Stimulated activated CD8-positive, alpha-beta memory T cell treated with anti-CD3 and anti-CD28 coated beads, Interleukin-4, amount 100 ng/mL, for 1 hour (primary cell): Measurements from ENCODE around the gene SLC66A1.

Source experiments
- DNase-seq, 2 donors: peaks; one replicate each; pipeline ENCODE4 v3.0.0-alpha.2; 2020; ENCODE audit warnings: low read depth in 2 of 2, low spot score in 1 of 2

SLC66A1 gene

DNA sequence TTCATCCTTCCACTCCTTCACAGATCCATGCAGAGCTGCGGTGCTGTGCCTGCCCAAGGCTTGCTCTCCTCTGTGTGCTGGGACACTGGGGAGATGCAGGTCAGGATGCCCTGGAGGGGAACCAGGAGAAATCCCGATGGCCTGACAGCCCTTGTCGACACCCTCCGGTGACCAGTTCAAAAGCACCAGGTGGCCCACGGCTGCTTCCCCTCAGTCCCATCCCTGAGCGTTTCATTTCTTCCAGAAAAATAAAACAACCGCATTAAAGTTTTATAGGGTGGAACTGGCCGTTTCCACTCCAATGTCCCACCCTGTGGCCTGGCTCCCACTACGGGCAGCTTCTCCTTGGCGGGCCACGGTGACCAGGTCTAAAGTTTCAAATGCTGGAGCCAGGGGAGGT lies 48.3 kb downstream of the SLC66A1 start:
- DNase-seq: no peak

DNA sequence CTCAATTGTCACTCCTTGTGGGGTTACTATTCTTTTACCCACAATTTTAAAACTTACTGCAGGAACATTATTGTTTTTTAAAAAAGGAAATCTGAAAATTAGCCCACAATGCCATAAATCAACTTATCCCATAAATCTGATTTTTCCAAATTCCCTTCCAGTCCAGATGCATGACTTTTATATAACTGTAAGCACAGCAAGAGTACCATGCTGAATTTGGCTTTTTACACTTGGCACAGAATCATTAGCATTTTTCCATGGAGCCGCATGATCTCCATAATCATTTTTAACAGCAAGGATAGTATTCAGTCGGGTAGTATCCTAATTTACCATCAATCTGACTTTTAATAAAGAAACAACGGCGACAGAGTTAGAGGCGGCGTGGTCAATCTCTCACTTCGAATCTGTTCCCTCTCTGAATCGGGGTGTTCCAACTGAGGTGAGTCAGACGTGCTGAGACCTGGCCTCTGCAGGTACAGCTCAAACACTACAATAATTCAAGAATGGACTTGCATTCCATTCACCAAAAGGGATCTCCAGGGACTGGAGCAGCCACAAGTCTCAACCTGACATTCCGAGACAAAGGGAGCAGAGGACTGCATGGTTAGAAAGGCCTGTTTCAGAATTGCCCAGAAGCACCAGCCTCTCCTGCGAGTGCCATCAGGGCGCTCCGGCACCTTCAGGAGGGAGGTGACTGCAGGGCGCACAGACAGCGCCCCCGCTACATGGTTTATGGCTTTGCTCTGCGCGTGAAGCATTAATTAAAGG lies 48.9 kb downstream of the SLC66A1 start:
- DNase-seq: no peak

DNA sequence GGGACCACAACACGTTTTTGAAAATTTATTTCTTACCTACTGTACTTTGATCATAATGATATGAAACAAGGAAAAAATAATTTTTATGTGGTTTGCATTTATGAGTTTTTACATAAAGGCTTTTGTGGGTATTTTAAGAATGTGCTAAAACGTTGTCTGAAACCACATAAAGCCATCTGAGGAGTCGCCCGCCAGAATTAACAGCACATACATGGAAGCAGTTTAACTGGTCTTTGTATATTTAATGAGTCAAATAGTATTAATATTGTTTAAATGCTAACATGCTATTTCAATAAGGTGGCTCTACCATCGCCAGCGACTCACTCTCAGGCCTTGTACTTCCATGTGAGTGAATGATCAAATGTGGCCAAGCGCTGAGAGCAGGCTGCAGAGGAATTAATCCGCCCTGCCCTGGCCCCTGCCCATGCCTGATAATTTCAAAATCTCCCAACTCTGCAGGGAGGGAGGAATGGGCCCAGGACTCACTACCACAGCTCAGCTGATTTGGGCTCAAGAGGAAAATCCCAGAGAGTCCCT lies 49.6 kb downstream of the SLC66A1 start:
- no peak for DNase-seq

DNA sequence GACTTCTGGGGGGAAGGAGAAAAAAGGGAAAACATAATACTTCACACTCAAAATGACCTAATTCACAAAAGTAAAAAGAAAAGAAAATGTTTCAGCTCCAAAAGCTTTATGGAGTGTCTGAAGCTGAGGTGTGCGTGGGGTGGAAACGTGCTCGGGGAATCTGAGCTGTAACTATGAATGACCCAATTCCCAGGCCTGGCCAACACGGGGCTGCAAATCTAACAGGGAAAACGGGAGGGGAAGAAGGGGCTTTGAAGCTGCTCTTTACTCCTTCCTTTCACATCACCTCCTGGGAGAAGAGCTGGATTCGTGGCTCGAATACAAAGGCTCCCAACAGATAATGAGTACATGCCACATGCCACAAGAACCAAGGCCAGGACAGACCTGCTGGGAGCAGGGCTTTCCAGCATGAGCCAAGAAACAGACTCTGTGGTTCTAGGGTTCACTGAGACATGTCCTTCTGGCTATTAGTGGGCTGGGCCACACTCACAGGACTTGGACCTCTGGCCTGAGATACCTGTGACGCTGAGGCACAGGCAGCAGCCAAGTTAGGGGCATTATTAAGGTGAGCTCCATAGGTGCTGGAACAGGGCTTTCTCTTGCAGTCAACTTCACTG lies 51.5 kb downstream of the SLC66A1 start:
- no peak for DNase-seq

DNA sequence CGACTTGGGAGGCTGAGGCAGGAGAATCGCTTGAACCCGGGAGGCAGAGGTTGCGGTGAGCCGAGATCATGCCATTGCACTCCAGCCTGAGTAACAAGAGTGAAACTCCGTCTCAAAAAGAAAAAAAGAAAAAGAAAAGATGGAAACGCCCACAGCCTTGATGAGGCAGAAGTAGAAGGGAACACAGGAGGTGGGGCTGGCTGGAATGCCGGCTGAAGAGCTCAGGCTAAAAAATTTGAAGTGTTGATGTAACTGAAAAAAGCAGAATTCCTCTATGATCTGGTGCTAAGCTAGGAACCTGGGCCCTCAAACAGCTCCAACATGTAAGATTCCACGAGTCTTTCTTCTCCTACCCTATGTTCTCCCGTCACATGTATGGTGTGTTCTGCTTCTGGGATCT lies 53.6 kb downstream of the SLC66A1 start:
- DNase-seq: no peak

DNA sequence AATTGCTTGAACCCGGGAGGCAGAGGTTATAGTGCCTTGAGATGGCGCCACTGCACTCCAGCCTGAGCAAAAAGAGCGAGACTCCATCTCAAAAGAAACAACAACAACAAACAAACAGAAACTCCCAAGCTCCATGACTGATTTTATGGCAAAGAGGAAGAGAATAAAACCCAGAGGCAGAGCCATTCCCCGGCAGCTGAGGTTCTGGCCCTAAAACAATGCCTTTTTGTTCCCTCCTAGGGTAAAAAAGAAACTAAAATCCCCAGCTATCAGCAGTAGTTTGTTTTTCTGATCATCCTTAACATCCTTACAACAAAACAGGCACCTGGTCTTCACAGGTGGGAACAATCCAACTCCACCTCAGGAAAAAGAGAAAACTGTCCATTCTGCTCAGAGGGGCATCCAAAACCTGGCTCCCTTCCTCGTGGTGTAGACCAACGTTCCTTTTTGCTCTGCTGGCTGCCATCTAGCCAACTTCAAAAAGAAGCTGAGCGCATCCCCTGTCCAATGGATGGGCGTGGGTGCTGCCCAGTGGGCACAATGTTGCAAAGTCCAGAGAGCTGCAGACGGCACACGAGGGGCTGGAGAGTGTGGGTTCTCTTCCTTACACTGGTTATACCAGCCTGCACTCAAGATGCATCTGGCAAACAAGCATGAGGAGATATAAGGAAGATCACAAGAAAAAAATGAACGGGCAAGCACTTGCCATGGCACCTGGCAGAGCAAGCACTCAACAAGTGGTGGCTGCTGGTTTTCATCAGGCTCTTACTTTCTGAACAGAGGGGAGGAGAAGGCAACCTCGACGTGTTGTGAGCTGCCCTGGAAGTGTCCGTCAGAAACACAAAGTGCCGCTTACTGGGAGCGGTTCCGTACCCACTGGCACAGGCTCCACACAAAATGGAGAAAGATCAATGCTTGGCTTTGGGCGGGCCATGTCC lies 54.7 kb downstream of the SLC66A1 start:
- DNase-seq: no peak

DNA sequence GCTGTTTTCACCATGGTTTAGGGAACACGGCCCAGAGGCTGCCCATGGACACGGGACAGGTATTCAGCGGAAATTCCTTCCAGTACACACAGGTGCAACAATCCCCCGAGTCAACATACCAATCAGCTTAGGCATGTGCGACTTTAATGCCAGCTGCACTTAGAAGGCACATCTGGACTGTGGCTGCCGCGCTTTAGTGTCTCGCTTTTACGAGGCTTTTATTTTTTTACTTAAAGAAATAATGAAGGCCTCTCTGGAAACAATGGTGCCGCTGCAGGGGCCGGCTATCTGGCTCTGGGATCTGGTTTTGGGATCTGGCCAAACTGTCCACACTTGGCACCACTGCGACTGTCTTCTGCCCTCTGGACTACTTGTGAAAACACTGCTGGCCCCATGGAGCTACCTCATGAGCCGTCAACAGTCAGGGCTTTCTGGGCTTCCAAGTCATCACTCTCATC lies 55.5 kb downstream of the SLC66A1 start:
- DNase-seq: no peak

DNA sequence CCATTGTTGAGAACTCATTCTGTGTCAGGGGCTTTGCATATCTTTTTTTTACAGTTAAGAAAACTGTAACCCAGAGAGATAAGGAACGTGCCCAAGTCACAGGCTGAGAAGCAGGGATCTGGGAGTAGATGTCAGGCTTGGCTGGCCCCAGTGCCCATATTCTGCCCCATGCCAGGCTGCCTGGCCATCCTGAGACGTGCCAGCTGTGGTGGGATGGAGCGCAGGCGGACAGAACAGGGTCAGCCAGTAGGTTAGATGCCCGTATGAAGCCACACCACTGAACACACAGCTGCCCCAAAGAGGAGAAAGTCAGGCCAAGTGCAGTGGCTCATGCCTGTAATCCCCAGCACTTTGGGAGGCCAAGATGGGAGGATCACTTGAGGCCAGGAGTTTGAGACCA lies 55.9 kb downstream of the SLC66A1 start:
- no peak for DNase-seq

DNA sequence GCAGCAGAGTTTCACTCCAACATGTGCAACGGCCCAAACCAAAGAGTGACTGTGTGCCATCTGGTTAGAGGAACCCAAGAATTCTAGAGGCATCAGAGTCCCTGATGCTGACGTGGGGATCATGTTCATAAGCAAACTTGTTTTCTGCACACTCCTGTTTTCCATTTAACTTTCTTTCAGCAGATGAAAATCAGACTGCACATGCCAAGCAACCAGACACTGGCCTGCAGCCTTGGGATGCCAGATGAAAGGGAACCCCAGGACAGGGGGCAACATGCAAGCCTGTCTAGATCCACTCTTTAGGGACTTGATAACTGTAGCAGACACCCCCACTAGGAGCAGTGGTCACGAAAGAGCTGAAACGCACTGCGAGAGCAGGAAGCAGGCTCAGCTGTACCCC lies 56.8 kb downstream of the SLC66A1 start:
- no peak for DNase-seq

DNA sequence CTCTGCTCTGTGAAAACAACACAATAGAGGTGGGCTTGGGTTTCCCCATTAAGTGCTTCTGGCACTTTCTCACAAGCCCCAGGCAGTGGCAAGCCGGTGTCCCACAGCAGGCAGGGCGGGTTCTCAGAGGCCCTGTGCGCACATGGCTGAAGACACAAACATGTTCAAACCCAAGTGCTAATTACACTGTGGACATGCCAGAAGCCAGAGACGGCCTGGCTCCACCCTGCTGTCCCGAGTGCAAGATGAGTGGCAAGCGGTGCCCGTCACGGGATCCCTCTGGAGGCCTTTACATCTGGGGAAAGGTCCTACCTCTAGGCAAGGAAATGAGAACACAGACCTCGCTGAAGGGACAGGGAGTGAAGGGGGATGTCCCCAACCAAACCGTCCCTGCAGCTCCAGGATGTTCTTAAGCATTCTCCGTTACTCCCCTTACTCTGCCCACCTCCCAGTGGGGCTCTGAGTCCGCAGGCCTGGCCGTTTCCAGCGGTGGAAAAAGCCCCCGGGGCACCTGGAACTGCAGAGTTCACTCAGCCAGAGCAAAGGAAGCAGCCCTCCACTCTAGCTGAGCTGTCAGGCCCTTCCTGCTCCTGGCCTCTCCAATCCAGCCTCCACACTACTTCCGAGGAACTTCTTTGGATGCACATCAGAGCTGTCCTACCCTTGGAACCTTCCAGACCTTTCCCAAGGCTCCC lies 57.4 kb downstream of the SLC66A1 start:
- DNase-seq: no peak

DNA sequence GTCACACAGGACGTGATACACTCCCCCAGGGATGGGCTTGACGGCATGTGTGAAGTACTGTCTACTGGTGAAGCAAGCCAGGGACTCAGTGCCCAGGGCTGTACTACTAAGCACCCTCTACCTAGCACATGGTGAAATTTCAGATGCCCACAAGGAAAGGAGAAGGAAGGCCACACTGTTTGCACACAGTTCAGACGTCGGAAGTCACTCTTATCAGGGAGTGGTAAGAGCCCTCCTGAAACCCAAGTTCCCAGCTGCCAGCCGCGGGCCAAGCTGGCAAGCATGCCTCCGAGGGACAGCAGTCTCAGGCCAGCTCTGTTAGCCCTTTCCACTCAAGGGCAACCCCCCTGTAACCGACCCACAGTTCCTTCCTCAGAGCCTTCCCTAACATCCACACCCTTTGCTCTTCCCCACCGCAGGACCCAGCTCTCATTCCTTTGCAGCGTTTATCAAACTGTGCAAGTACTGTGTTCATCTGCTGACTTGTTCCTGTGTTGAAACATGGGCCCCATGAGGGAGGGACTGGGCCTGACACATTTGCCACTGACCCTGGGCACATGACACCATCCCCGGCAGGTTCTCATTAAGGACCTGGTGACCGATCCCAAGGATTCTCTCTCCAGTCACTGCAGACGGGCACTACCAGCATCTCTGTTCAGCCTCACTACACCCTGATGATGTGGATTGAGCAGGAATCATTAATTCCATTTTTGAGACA lies 58.5 kb downstream of the SLC66A1 start:
- DNase-seq: no peak

DNA sequence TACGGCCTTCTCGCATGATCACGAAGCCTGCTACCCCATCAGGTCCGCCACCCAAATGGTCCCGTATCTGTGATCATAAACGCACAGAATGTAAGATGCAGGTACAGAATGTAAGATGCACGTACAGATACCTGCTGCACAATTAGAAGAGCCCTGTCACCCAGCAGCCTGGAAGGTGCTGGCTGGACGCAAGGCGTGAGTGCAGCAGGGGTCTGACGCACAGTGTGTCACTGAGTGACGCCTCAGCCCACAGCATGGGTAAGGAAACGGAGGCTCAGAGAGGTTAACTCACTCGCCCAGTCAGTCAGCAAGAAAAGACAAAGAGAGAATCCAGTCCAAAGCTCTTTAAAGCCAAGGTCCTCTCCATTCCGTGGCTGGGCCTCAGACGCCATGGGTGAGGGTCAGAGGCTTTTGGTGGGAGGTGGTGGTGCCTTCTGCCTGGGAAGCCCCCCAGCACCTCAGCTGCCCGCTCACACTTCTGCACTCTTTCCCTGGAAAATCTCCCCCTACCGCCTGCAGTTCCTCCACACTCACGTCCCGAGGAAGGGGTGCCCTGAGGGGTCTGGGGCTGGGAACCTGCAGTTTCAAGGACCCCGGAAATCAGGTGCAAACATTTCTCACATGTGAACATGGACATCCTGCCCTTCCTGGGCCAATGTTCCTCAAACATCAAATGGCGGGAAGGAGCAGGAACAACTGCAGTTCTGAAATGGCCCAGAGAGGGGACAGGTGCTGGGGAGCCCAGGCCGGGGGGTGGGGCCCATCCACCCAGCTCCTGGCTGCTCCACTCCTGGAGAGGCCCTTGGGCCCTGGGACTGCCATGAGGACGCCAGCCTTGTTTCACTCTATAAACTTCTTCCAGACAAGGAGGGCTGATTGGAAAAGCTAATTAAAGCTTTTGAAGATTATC lies 59.4 kb downstream of the SLC66A1 start:
- DNase-seq: no peak

DNA sequence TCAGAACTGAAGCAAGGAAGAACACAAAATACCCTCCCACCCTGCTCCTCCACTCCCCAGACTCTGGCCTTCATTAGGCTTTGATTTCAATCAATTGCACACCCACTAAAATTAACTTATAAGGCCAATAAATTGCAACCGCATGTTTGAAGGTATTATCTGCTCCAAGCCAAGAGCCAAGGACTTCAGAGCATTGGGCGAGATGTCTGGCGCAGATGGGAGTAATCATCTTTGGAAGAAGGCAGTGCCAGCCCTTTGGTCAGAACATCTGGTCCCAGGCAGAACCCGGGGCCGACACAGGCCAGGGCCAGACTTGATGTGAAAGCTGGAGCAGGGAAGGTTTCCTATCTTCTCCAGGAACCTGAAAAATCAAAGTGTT lies 60.0 kb downstream of the SLC66A1 start:
- no peak for DNase-seq

DNA sequence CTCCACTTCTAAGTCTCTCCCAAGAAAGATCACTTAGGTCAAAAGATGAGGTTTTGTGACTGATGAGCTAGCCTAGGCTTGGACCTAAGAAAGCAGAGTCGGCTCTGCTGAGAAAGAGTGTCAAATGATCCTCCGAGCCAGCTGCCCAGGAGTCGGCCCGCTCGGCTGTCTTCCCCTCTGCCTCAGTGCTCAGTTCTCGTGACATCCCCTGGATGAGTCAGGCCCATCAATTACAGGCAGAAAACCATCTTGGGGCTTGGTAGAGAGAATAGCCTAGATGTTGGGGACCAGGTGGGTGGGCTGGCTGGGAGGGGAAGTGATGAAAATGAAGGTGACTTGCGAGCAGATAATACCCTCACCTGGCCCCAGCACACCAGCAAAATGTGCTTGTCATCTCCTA lies 60.5 kb downstream of the SLC66A1 start:
- no peak for DNase-seq

DNA sequence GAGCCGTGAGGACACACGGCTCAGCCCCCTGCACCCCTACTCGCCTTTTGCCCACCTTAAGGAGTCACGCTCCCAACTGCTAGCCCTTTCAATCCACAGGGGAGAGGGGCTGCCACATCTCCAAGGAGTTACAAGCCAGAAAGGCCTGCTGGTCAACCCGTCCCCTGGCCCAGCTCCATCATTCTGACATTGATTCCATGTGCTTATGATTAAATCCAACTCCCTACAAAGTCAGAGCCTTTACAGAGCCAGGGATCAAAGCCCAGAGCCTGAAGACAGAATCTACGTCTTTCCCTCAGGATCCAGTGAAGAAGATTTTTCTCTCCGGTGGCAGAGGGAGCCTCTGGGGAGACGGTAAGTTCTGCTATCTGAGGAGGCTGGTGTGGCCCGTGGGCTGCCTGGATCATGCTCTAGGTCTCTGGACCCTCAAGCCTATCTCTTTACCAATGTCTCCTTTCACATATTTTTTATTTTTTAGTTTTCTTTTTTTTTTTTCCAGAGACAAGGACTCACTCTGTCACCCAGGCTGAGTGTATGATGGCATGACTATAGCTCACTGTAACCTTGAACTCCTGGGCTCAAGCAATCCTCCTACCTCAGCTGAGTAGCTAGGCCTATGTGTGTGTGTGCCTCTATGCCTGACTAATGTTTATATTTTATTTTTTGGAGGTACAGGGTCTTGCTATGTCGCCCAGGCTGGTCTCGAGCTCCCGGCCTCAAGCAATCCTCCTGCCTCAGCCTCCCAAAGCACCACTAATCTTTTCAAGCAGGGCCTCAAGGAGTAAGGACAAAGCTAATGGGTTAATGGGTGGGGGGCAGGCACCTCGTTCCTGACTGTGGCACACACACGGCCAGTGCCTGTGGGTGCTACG lies 61.3 kb downstream of the SLC66A1 start:
- no peak for DNase-seq

DNA sequence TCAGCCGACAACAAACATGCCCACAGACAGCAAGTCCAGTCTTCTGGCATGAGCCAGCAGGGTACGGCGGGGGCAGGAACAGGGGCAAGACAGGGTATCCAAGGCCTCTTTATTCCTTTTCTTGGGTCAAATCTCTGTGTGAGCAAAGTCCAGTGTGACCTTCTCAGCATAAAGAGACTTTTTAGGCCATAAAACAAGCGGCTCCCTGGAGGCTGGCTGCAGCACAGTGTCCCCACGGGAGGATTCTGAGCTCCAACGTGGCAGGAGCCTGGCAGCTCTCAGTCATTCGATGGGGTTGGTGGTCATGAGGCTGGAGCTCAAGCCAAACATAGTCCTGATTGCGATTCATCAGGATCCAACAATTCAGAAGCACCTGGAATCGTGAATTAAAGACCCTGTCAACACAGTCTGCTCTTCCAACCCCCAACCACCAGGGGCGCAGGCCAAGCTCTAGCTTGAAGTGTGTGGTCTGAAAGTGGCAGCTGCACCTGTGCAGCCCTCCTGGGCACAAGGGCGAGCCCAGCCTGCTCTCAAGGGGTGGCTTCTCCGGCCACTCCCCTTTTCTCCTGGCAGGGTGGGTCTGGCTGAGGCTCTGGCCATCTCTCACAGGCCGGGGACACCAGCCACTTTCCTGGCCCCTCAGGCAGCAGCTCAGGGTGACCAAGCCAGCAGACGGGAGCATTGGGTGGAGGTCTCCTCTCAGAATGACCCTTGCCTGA lies 62.1 kb downstream of the SLC66A1 start:
- DNase-seq: no peak

DNA sequence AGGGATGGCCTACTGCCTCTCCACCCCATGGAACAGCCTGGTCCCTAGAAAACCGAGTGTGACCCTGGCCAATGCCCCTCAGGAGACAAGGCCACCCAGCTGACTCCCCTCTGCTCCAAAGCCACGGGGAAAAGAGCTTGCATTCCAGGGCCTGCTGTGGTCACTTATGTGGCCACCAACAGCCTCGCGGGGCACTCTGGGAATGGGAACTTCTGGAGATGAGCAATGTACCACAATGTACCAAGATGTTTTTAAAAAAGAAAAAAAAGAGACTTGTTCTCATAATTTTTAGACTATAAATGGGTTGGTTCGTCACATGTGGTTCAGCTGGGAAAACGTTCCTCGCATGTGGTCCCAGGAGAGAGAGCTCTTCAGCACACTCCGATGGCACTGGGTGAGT lies 62.8 kb downstream of the SLC66A1 start:
- DNase-seq: no peak
